Suprapubic skin (tissue), 4 donors: ENCODE results near the gene CARM1. TPM values are rescaled to one million over a fixed set of nuclear protein-coding genes. Genes with fewer than 3 reads are reported as not detected.

Experiments
- DNase-seq, 2 donors: peaks; one replicate each; pipeline ENCODE4 v3.0.0-alpha.2; 2019; ENCODE audit warnings: low spot score in 2 of 2
- H3K27ac ChIP-seq: fragments of 200-600 bp; sonication (generic); one replicate; pipeline ENCODE4 v1.5.1; 2019
- H3K27me3 ChIP-seq: fragments of 200-600 bp; sonication (generic); one replicate; pipeline ENCODE4 v1.5.1; 2019
- H3K36me3 ChIP-seq: fragments of 200-600 bp; sonication (generic); one replicate; pipeline ENCODE4 v1.5.1; 2019
- H3K4me1 ChIP-seq: fragments of 200-600 bp; sonication (generic); one replicate; pipeline ENCODE4 v1.5.1; 2019
- H3K4me3 ChIP-seq: fragments of 200-600 bp; sonication (generic); one replicate; pipeline ENCODE4 v1.5.1; 2019; ENCODE audit warnings: mild to moderate bottlenecking
- H3K9me3 ChIP-seq: fragments of 200-600 bp; sonication (generic); one replicate; pipeline ENCODE4 v1.5.1; 2019
- CTCF ChIP-seq, 2 donors: fragments of 200-600 bp in 1 of 2; fragments of 450-650 bp in 1 of 2; sonication (generic) in 1 of 2; IDR thresholded peaks; one replicate each; pipeline ENCODE4 v1.5.1; 2016 to 2019; ENCODE audit warnings: antibody characterized with exemption in 2 of 2, mild to moderate bottlenecking in 1 of 2, moderate library complexity in 1 of 2
- EP300 ChIP-seq: sonication (generic); formaldehyde crosslinking; IDR thresholded peaks from one replicate; pipeline ENCODE4 v1.6.1; 2017; ENCODE audit warnings: antibody characterized with exemption
- POLR2A ChIP-seq, 2 donors: fragments of 450-650 bp; IDR thresholded peaks; one replicate each; pipeline ENCODE4 v1.6.1; 2017; ENCODE audit warnings: antibody characterized with exemption in 2 of 2, mild to moderate bottlenecking in 2 of 2, moderate library complexity in 2 of 2
- POLR2AphosphoS5 ChIP-seq, 3 donors: sonication (generic); formaldehyde crosslinking; IDR thresholded peaks; one replicate each; pipeline ENCODE4 v1.6.1; 2017; ENCODE audit warnings: antibody characterized with exemption in 3 of 3
- WGBS: methylation state at CpG from one replicate; pipeline ENCODE4 v1.1.5; 2018; 5-methylcytosine and 5-hydroxymethylcytosine counted together
- total RNA-seq, 4 donors: library from RNA; depleted of rRNA; stranded (reverse); fragments of >200 nt; gene quantifications; one replicate each; pipeline ENCODE4 v1.1.0, GENCODE V29; 2016

The CARM1 gene
- total RNA-seq, 4 donors from 2014 or later: 19.8 to 26.6 (median 23.2) TPM

- Histone ChIP-seq H3K4me3 (no peak overlapping the region), H3K4me1 (peaks cover 57% of the 10 kb centered on the region), H3K9me3 (no peaks in the 10 kb centered on the region), H3K27ac (no peak overlapping the region), H3K27me3 (no peaks in the 10 kb centered on the region), H3K36me3 (no peaks in the 10 kb centered on the region)
- TF ChIP-seq POLR2AphosphoS5 (IDR thresholded peaks at IDR 0.05) (no peak), POLR2A (IDR thresholded peaks at IDR 0.05) (no peak)
- 75% methylated on average over 9 of the region's 9 CpGs for WGBS
- no peak for DNase-seq
Measured at GRCh38 chr19:10887616-10888367, 16.4 kb downstream of the CARM1 start.

GRCh38 chr19:10888421-10888866 is 17.1 kb downstream of the CARM1 start:
- TF ChIP-seq EP300 (no peak), CTCF (IDR thresholded peaks at IDR 0.05) (no peak), POLR2A (IDR thresholded peaks at IDR 0.05) (no peak), POLR2AphosphoS5 (IDR thresholded peaks at IDR 0.05) (no peak)
- H3K9me3 ChIP-seq: no peaks in the 10 kb centered on the region
- H3K27me3 ChIP-seq: no peaks in the 10 kb centered on the region
- no peak for DNase-seq
- no peaks in the 10 kb centered on the region for H3K36me3 ChIP-seq
- H3K4me1 ChIP-seq: peaks cover 58% of the 10 kb centered on the region
- no peak overlapping the region for H3K27ac ChIP-seq
- WGBS: 41% methylated on average over 7 of the region's 13 CpGs
- H3K4me3 ChIP-seq: no peak overlapping the region

- Histone ChIP-seq H3K4me3 (no peak overlapping the region), H3K36me3 (no peaks in the 10 kb centered on the region), H3K4me1 (peaks cover 60% of the 10 kb centered on the region), H3K27me3 (no peaks in the 10 kb centered on the region), H3K27ac (no peak overlapping the region), H3K9me3 (no peaks in the 10 kb centered on the region)
- DNase-seq: no peak
- TF ChIP-seq EP300: no peak
- no peak for TF ChIP-seq POLR2A (IDR thresholded peaks at IDR 0.05)
- TF ChIP-seq POLR2AphosphoS5 (IDR thresholded peaks at IDR 0.05): no peak
- no peak for TF ChIP-seq CTCF (IDR thresholded peaks at IDR 0.05)
- WGBS: 94% methylated on average over 4 of the region's 4 CpGs
Measured at GRCh38 chr19:10889880-10890279, 18.5 kb downstream of the CARM1 start.

GRCh38 chr19:10891405-10892086 is 20.2 kb downstream of the CARM1 start:
- 46% methylated on average over 16 of the region's 21 CpGs for WGBS
- H3K4me1 ChIP-seq: peaks cover 61% of the 10 kb centered on the region
- DNase-seq: no peak
- no peaks in the 10 kb centered on the region for H3K36me3 ChIP-seq
- peak overlapping the region; percentile 78 for H3K27ac ChIP-seq
- no peaks in the 10 kb centered on the region for H3K9me3 ChIP-seq
- no peaks in the 10 kb centered on the region for H3K27me3 ChIP-seq
- no peak overlapping the region for H3K4me3 ChIP-seq
- TF ChIP-seq EP300 (no peak), POLR2AphosphoS5 (IDR thresholded peaks at IDR 0.05) (no peak), POLR2A (IDR thresholded peaks at IDR 0.05) (no peak), CTCF (IDR thresholded peaks at IDR 0.05) (no peak)

GRCh38 chr19:10892256-10892655 is 20.9 kb downstream of the CARM1 start:
- no peak for DNase-seq
- 84% methylated on average over 11 of the region's 13 CpGs for WGBS
- Histone ChIP-seq H3K27me3 (no peaks in the 10 kb centered on the region), H3K4me1 (peaks cover 61% of the 10 kb centered on the region), H3K9me3 (no peaks in the 10 kb centered on the region), H3K27ac (peak overlapping the region; percentile 78), H3K36me3 (no peaks in the 10 kb centered on the region), H3K4me3 (no peak overlapping the region)
- TF ChIP-seq POLR2AphosphoS5 (IDR thresholded peaks at IDR 0.05) (no peak), POLR2A (IDR thresholded peaks at IDR 0.05) (no peak), EP300 (no peak), CTCF (IDR thresholded peaks at IDR 0.05) (no peak)
